Right lobe of liver (tissue), 4 donors: ENCODE data around the gene PGAM2.

Experiments
- CTCF ChIP-seq, 4 donors: fragments of 200-600 bp in 3 of 4; fragments of 450-650 bp in 1 of 4; IDR thresholded peaks; one replicate each; pipeline versions ENCODE4 v1.5.1 to v1.8.0; 2016 to 2022; ENCODE audit warnings: antibody characterized with exemption in 4 of 4, mild to moderate bottlenecking in 2 of 4
- POLR2A ChIP-seq: fragments of 450-650 bp; IDR thresholded peaks from one replicate; pipeline ENCODE4 v1.6.1; 2017; ENCODE audit warnings: antibody characterized with exemption, mild to moderate bottlenecking
- donor health status: DM: no; HTN: no; CAD: no.
- donor health status: DM: no; HTN: no; CAD: no.
- donor health status: DM: no; HTN: yes; CAD: no.

GRCh38 chr7:44079331-44080021 lies 14.1 kb upstream of the PGAM2 start:
- no peak for TF ChIP-seq POLR2A
- TF ChIP-seq CTCF (IDR thresholded peaks at IDR 0.05) = no peak
